Thyroid gland (tissue), 4 donors: ENCODE results near the gene THSD7B. TPM values are rescaled to one million over a fixed set of nuclear protein-coding genes. Genes with fewer than 3 reads are reported as not detected.

ENCODE experiments used
- DNase-seq, 2 donors: peaks; one replicate each; pipeline ENCODE4 v3.0.0-alpha.2; 2019
- H3K27ac ChIP-seq, 3 donors: fragments of 200-600 bp; sonication (generic); 1 replicate in 2 of 3; 2 replicates in 1 of 3; pipeline ENCODE4 v1.5.1; 2016 to 2019; ENCODE audit warnings: mild to moderate bottlenecking in 1 of 3, moderate library complexity in 1 of 3
- H3K27me3 ChIP-seq: fragments of 200-600 bp; sonication (generic); one replicate; pipeline ENCODE4 v1.5.1; 2019
- H3K36me3 ChIP-seq, 2 donors: fragments of 200-600 bp; sonication (generic); one replicate each; pipeline ENCODE4 v1.5.1; 2016 to 2019
- H3K4me1 ChIP-seq, 2 donors: fragments of 200-600 bp; sonication (generic); one replicate each; pipeline ENCODE4 v1.5.1; 2017 to 2019
- H3K4me3 ChIP-seq, 3 donors: fragments of 200-600 bp; sonication (generic); replicated peaks in 1 of 3; 1 replicate in 2 of 3; 2 replicates in 1 of 3; pipeline ENCODE4 v1.5.1; 2016; ENCODE audit warnings: mild to moderate bottlenecking in 1 of 3
- H3K9me3 ChIP-seq: fragments of 200-600 bp; sonication (generic); one replicate; pipeline ENCODE4 v1.5.1; 2017
- CTCF ChIP-seq, 6 experiments: fragments of 200-600 bp in 3 of 6; fragments of 450-650 bp in 3 of 6; sonication (generic) in 3 of 6; IDR thresholded peaks; one replicate each; pipeline ENCODE4 v1.5.1; 2016 to 2019; ENCODE audit warnings: antibody characterized with exemption in 6 of 6, mild to moderate bottlenecking in 2 of 6, inconsistent platforms in 1 of 6, moderate library complexity in 1 of 6
- POLR2A ChIP-seq, 2 donors: fragments of 450-650 bp; IDR thresholded peaks; one replicate each; pipeline ENCODE4 v1.6.1; 2017; ENCODE audit warnings: antibody characterized with exemption in 2 of 2, mild to moderate bottlenecking in 2 of 2, moderate library complexity in 1 of 2
- WGBS, 2 donors: methylation state at CpG; one replicate each; pipeline ENCODE4 v1.1.5; 2017; 5-methylcytosine and 5-hydroxymethylcytosine counted together
- intact Hi-C: fragments of 100-400 bp; cut with DNase I; formaldehyde crosslinking; loops from one replicate; pipeline ENCODE4 v1.15.1; 2023
- total RNA-seq, 4 donors: library from RNA; depleted of rRNA; stranded (reverse); fragments of >200 nt; gene quantifications; one replicate each; pipeline ENCODE4 v1.2.3, GENCODE V29; 2016

The THSD7B gene
- total RNA-seq, 4 donors from 2014 or later, result 0.29 to 1.2 (median 0.92) TPM

- 77 to 81% methylated on average over 10 of the region's 10 CpGs for WGBS, 2 donors
- no peak for TF ChIP-seq CTCF (IDR thresholded peaks at IDR 0.05)
- Histone ChIP-seq H3K9me3 (no peaks in the 10 kb centered on the region), H3K27ac (no peak overlapping the region), H3K36me3 (no peaks in the 10 kb centered on the region), H3K4me3 (no peak overlapping the region), H3K4me1 (no peaks in the 10 kb centered on the region), H3K27me3 (no peaks in the 10 kb centered on the region)
- no peak for DNase-seq
- intact Hi-C loops, result no loop called here
Measured at GRCh38 chr2:137115081-137115794, 349.9 kb downstream of the THSD7B start.

GRCh38 chr2:137115795-137116089, 350.4 kb downstream of the THSD7B start:
- no peak for TF ChIP-seq CTCF (IDR thresholded peaks at IDR 0.05)
- no peak for TF ChIP-seq POLR2A (IDR thresholded peaks at IDR 0.05)
- intact Hi-C loops, result no loop called here
- no peaks in the 10 kb centered on the region for H3K4me1 ChIP-seq
- H3K27ac ChIP-seq, result no peak overlapping the region
- H3K36me3 ChIP-seq, result no peaks in the 10 kb centered on the region
- no peak for DNase-seq
- H3K4me3 ChIP-seq, result no peak overlapping the region
- no peaks in the 10 kb centered on the region for H3K27me3 ChIP-seq
- no peaks in the 10 kb centered on the region for H3K9me3 ChIP-seq
- WGBS, 2 donors, result 94 to 95% methylated on average over 1 of the region's 1 CpG

DNA sequence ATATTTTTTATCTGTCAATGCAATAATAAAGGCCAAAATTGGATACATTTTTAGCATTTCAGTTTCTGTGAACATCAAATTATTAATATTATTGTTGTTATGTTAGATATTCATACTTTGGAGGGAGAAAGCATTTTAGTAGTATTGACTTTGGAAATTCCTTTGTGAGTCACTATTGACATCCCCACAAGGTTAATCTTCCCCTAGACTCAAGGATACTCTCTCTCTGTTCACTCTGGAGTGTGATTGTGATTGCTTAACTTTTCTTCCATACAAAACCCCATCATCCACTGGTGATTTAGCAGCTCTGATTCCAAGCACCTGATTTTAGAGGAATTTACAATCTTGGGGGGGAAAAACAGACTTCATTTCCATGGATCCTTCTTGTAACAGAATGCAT, 352.0 kb downstream of the THSD7B start:
- intact Hi-C loops, result no loop called here
- Histone ChIP-seq H3K36me3 (no peaks in the 10 kb centered on the region), H3K4me1 (no peaks in the 10 kb centered on the region), H3K9me3 (no peaks in the 10 kb centered on the region), H3K27ac (no peak overlapping the region), H3K4me3 (no peak overlapping the region), H3K27me3 (no peaks in the 10 kb centered on the region)
- DNase-seq, result no peak
- no peak for TF ChIP-seq CTCF (IDR thresholded peaks at IDR 0.05)
- no peak for TF ChIP-seq POLR2A (IDR thresholded peaks at IDR 0.05)

DNA sequence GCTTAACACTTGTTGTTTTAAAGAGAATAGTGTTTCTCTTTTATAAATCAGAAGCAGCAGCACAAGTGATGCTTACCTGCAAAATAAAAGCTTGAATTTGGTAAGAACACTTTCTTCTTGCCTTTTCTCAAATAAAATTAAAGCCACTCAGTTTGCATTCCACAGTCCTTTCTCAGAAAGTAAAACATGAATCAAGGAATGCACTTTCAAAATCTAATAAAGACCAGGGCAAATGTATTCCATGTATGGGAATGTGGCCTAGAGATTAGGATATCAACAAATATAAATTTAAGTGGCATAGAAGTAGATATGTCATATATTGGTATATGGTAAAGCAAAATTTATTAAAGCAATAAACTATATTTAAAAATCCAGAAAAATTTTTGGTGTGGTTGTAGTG, 352.8 kb downstream of the THSD7B start:
- no peaks in the 10 kb centered on the region for H3K4me1 ChIP-seq
- DNase-seq, result no peak
- no peaks in the 10 kb centered on the region for H3K9me3 ChIP-seq
- H3K27ac ChIP-seq, result no peak overlapping the region
- TF ChIP-seq CTCF (IDR thresholded peaks at IDR 0.05), result no peak
- no peak for TF ChIP-seq POLR2A (IDR thresholded peaks at IDR 0.05)
- no peak overlapping the region for H3K4me3 ChIP-seq
- intact Hi-C loops, result no loop called here
- H3K27me3 ChIP-seq, result no peaks in the 10 kb centered on the region
- H3K36me3 ChIP-seq, result no peaks in the 10 kb centered on the region

GRCh38 chr2:137123226-137123625, 357.9 kb downstream of the THSD7B start:
- H3K27me3 ChIP-seq, result no peaks in the 10 kb centered on the region
- no peaks in the 10 kb centered on the region for H3K4me1 ChIP-seq
- no peak for DNase-seq
- no peak overlapping the region for H3K4me3 ChIP-seq
- no peaks in the 10 kb centered on the region for H3K9me3 ChIP-seq
- intact Hi-C loops, result no loop called here
- H3K36me3 ChIP-seq, result no peaks in the 10 kb centered on the region
- H3K27ac ChIP-seq, result no peak overlapping the region
- WGBS, 2 donors, result 29 to 49% methylated on average over 1 of the region's 1 CpG
- TF ChIP-seq POLR2A (IDR thresholded peaks at IDR 0.05) (no peak), CTCF (IDR thresholded peaks at IDR 0.05) (no peak)
